ENCODE results near the gene CHN2. TPM values are rescaled to one million over a fixed set of nuclear protein-coding genes. Genes with fewer than 3 reads are reported as not detected.
A peak's percentile ranks its signal among the peaks of the same experiment; 100 is the strongest.

The CHN2 gene
- total RNA-seq, 1 experiment from 2014 or later = 61.2 TPM

- ChIA-PET POLR2A (ENCODE audit: low non-redundant PET) (no interaction called here), CTCF (no interaction called here)
- TF ChIP-seq CTCF (conservative IDR thresholded peaks at IDR 0.05; ENCODE audit: low read depth, low read length) = no peak
- TF ChIP-seq EZH2 (IDR thresholded peaks at IDR 0.05; ENCODE audit: borderline replicate concordance, low read depth, low read length, poor library complexity, severe bottlenecking) = no peak
- Histone ChIP-seq H3K27me3 (replicated peaks; ENCODE audit: insufficient read depth, low read depth, low read length, poor library complexity) (no peaks in the 10 kb centered on the region), H3K27ac (ENCODE audit: low read depth, low read length, poor library complexity, severe bottlenecking) (peak overlapping the region; percentile 72), H3K4me3 (ENCODE audit: low read depth, low read length, poor library complexity, severe bottlenecking) (no peak overlapping the region), H3K4me1 (ENCODE audit: insufficient read depth, low read length, poor library complexity, severe bottlenecking) (peaks cover 63% of the 10 kb centered on the region), H3K36me3 (ENCODE audit: insufficient read depth, low read length, poor library complexity, severe bottlenecking) (no peaks in the 10 kb centered on the region), H3K9me3 (ENCODE audit: low read depth, low read length, poor library complexity, severe bottlenecking) (no peaks in the 10 kb centered on the region)
- no TSS peak for BruUV-seq (replicated peaks)
- peak; percentile 57 for DNase-seq (ENCODE audit: low spot score)
- intact Hi-C loops (cut with micrococcal nuclease; ENCODE audit: unreplicated experiment) = no loop called here
These were observed 132.9 kb downstream of the CHN2 start for GRCh38 chr7:29327455-29327854.

GRCh38 chr7:29328045-29328444 is 133.5 kb downstream of the CHN2 start:
- CTCF ChIA-PET = no interaction called here
- BruUV-seq (replicated peaks) = TSS peak; percentile 24
- POLR2A ChIA-PET (ENCODE audit: low non-redundant PET) = no interaction called here
- Histone ChIP-seq H3K4me3 (ENCODE audit: low read depth, low read length, poor library complexity, severe bottlenecking) (no peak overlapping the region), H3K36me3 (ENCODE audit: insufficient read depth, low read length, poor library complexity, severe bottlenecking) (no peaks in the 10 kb centered on the region), H3K27me3 (replicated peaks; ENCODE audit: insufficient read depth, low read depth, low read length, poor library complexity) (no peaks in the 10 kb centered on the region), H3K27ac (ENCODE audit: low read depth, low read length, poor library complexity, severe bottlenecking) (peak overlapping the region; percentile 72), H3K4me1 (ENCODE audit: insufficient read depth, low read length, poor library complexity, severe bottlenecking) (peaks cover 69% of the 10 kb centered on the region), H3K9me3 (ENCODE audit: low read depth, low read length, poor library complexity, severe bottlenecking) (no peaks in the 10 kb centered on the region)
- TF ChIP-seq CTCF (conservative IDR thresholded peaks at IDR 0.05; ENCODE audit: low read depth, low read length) (no peak), EZH2 (IDR thresholded peaks at IDR 0.05; ENCODE audit: borderline replicate concordance, low read depth, low read length, poor library complexity, severe bottlenecking) (no peak)
- DNase-seq (ENCODE audit: low spot score) = no peak
- intact Hi-C loops (cut with micrococcal nuclease; ENCODE audit: unreplicated experiment) = no loop called here

GRCh38 chr7:29328811-29329210 is 134.2 kb downstream of the CHN2 start:
- DNase-seq (ENCODE audit: low spot score) = peak; percentile 21
- BruUV-seq (replicated peaks) = TSS peak; percentile 71
- intact Hi-C loops (cut with micrococcal nuclease; ENCODE audit: unreplicated experiment) = no loop called here
- Histone ChIP-seq H3K9me3 (ENCODE audit: low read depth, low read length, poor library complexity, severe bottlenecking) (no peaks in the 10 kb centered on the region), H3K36me3 (ENCODE audit: insufficient read depth, low read length, poor library complexity, severe bottlenecking) (no peaks in the 10 kb centered on the region), H3K27ac (ENCODE audit: low read depth, low read length, poor library complexity, severe bottlenecking) (peak overlapping the region; percentile 72), H3K4me3 (ENCODE audit: low read depth, low read length, poor library complexity, severe bottlenecking) (no peak overlapping the region), H3K4me1 (ENCODE audit: insufficient read depth, low read length, poor library complexity, severe bottlenecking) (peaks cover 77% of the 10 kb centered on the region), H3K27me3 (replicated peaks; ENCODE audit: insufficient read depth, low read depth, low read length, poor library complexity) (no peaks in the 10 kb centered on the region)
- CTCF ChIA-PET = interaction anchor here (0.6 to 0.7 kb wide), 2 partner anchors 9 to 14 kb away, joined by 3 to 6 read pairs; no protein-coding TSS in a partner anchor
- TF ChIP-seq CTCF (conservative IDR thresholded peaks at IDR 0.05; ENCODE audit: low read depth, low read length) = no peak
- no peak for TF ChIP-seq EZH2 (IDR thresholded peaks at IDR 0.05; ENCODE audit: borderline replicate concordance, low read depth, low read length, poor library complexity, severe bottlenecking)
- POLR2A ChIA-PET (ENCODE audit: low non-redundant PET) = no interaction called here

Data from A673 (cell line).